Measurements from ENCODE around the gene CDK11A.
"Not testable (repeated sequence)": the region's sequence is repeated elsewhere in the genome, so short reads cannot be mapped to it uniquely, and the experiment has no call there.

GRCh38 chr1:1715109-1715883 lies 8.9 kb downstream of the CDK11A start:
- not testable (repeated sequence) for TF ChIP-seq PBX3 (IDR thresholded peaks at IDR 0.05); POLR2A (IDR thresholded peaks at IDR 0.05; ENCODE audit: low read length); CTCF (IDR thresholded peaks at IDR 0.05); EP300 (IDR thresholded peaks at IDR 0.05)

All from A549 (cell line).